Endodermal cell (in vitro differentiated cells): ENCODE measurements around the gene CACNG6. TPM values are rescaled to one million over a fixed set of nuclear protein-coding genes. Genes with fewer than 3 reads are reported as not detected.

Source experiments
- DNase-seq: peaks from one replicate; pipeline ENCODE4 v3.0.0-alpha.2; 2017
- H3K27ac ChIP-seq: 2 replicates; pipeline ENCODE4 v1.5.1; 2013; ENCODE audit warnings: mild to moderate bottlenecking, low read depth, low read length, moderate library complexity
- H3K27me3 ChIP-seq: 2 replicates; pipeline ENCODE4 v1.6.1; 2013; ENCODE audit warnings: mild to moderate bottlenecking, low read length, moderate library complexity; ENCODE audit not compliant: insufficient read depth, control insufficient read depth, poor library complexity, severe bottlenecking
- H3K36me3 ChIP-seq: 2 replicates; pipeline ENCODE4 v1.7.0; 2013; ENCODE audit warnings: mild to moderate bottlenecking, low read length, moderate library complexity; ENCODE audit not compliant: control insufficient read depth, insufficient read depth
- H3K4me1 ChIP-seq: one replicate; pipeline ENCODE4 v1.7.0; 2013; ENCODE audit warnings: low read length; ENCODE audit not compliant: control insufficient read depth, insufficient read depth
- H3K4me3 ChIP-seq: 2 replicates; pipeline ENCODE4 v1.5.1; 2013; ENCODE audit warnings: mild to moderate bottlenecking, low read length, moderate library complexity
- H3K9ac ChIP-seq: 2 replicates; pipeline ENCODE4 v1.6.1; 2013; ENCODE audit warnings: mild to moderate bottlenecking, low read length, moderate library complexity; ENCODE audit not compliant: poor library complexity, severe bottlenecking; ENCODE audit errors: extremely low read depth
- H3K9me3 ChIP-seq: 2 replicates; pipeline ENCODE4 v1.6.1; 2013; ENCODE audit warnings: mild to moderate bottlenecking, low read length, moderate library complexity; ENCODE audit not compliant: control insufficient read depth
- H3K27ac Mint-ChIP-seq: 2 replicates; pipeline ENCODE4 v1.8.0; 2020; ENCODE audit warnings: mixed read lengths
- H3K27me3 Mint-ChIP-seq: 2 replicates; pipeline ENCODE4 v1.8.0; 2021; ENCODE audit warnings: mild to moderate bottlenecking, mixed read lengths; ENCODE audit not compliant: insufficient read depth
- H3K36me3 Mint-ChIP-seq: 2 replicates; pipeline ENCODE4 v1.8.0; 2020; ENCODE audit warnings: low read depth, mixed read lengths
- H3K4me1 Mint-ChIP-seq: 2 replicates; pipeline ENCODE4 v1.8.0; 2020; ENCODE audit warnings: mixed read lengths
- H3K4me3 Mint-ChIP-seq: 2 replicates; pipeline ENCODE4 v1.8.0; 2020; ENCODE audit warnings: mild to moderate bottlenecking, moderate library complexity, mixed read lengths
- H3K9me3 Mint-ChIP-seq: 2 replicates; pipeline ENCODE4 v1.8.0; 2020; ENCODE audit warnings: mild to moderate bottlenecking, mixed read lengths
- CTCF ChIP-seq: fragments of 200-600 bp; sonication (generic); conservative IDR thresholded peaks from 2 replicates; pipeline ENCODE4 v1.5.0; 2021; ENCODE audit warnings: antibody characterized with exemption, mild to moderate bottlenecking
- WGBS, 2 experiments: methylation state at CpG; one replicate each; pipeline versions ENCODE4 v1.1.5 to v1.1.7; 2013; ENCODE audit warnings: missing lambda C conversion rate in 2 of 2, mixed read lengths in 1 of 2; ENCODE audit not compliant: insufficient coverage in 1 of 2, insufficient read length in 1 of 2; 5-methylcytosine and 5-hydroxymethylcytosine counted together
- total RNA-seq, 2 donors: library from RNA; stranded (reverse); fragmentation: NEBNext Ultra II Directional in 1 of 2; extraction: Animal tissue kit (Norgen Biotek cat#: 25700) in 1 of 2; gene quantifications; 2 replicates in 1 of 2; 3 replicates in 1 of 2; pipeline ENCODE4 v1.2.1, GENCODE V29; 2021

Gene CACNG6
- total RNA-seq, 2 donors from 2014 or later, result 0.92 to 1.8 TPM

DNA sequence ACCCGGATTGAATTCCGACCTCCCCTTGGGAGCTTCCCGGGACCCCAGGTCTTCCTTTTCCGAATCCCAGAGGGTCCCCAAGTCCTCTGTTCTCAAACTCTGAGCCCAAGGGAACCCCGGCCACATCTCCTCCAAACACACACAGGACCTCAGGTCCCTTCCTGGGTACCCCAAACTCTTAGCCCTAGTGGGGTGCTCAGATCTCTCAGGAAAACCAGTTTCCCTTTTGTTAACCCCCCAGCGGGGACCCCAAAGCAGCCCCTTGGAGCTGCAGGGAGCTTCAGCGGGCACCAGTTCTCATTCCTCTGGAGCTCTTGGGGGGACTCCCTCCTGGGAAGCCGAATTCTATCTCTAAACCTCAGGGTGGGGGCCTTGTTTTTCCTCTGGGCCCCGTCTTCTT is 774 bp downstream of the CACNG6 start:
- TF ChIP-seq CTCF, result no peak
- Histone ChIP-seq H3K27ac (no peak overlapping the region), H3K9me3 (no peaks in the 10 kb centered on the region), H3K4me3 (no peak overlapping the region), H3K27me3 (peaks cover 53% of the 10 kb centered on the region), H3K4me1 (no peaks in the 10 kb centered on the region), H3K9ac (no peak overlapping the region), H3K36me3 (no peaks in the 10 kb centered on the region)
- Mint-ChIP-seq H3K4me1 (peaks cover under 1% of the 10 kb centered on the region), H3K27me3 (peaks cover 69% of the 10 kb centered on the region), H3K36me3 (no peaks in the 10 kb centered on the region), H3K9me3 (no peaks in the 10 kb centered on the region), H3K27ac (no peak overlapping the region), H3K4me3 (peak overlapping the region; percentile 48)
- WGBS, 2 experiments, result 92 to 96% methylated on average over 8 to 9 of the region's 9 CpGs
- no peak for DNase-seq

- WGBS, 2 experiments, result 94 to 95% methylated on average over 15 to 43 of the region's 43 CpGs
- Mint-ChIP-seq H3K27ac (no peak overlapping the region), H3K4me3 (no peak overlapping the region), H3K9me3 (no peaks in the 10 kb centered on the region), H3K27me3 (peaks cover 71% of the 10 kb centered on the region), H3K36me3 (no peaks in the 10 kb centered on the region), H3K4me1 (peaks cover 6% of the 10 kb centered on the region)
- Histone ChIP-seq H3K4me3 (no peak overlapping the region), H3K27ac (no peak overlapping the region), H3K9ac (no peak overlapping the region), H3K4me1 (no peaks in the 10 kb centered on the region), H3K27me3 (peaks cover 53% of the 10 kb centered on the region), H3K9me3 (no peaks in the 10 kb centered on the region), H3K36me3 (no peaks in the 10 kb centered on the region)
- TF ChIP-seq CTCF, result no peak
- no peak for DNase-seq
Observed at GRCh38 chr19:53992815-53993214, 1.4 kb downstream of the CACNG6 start.

DNA sequence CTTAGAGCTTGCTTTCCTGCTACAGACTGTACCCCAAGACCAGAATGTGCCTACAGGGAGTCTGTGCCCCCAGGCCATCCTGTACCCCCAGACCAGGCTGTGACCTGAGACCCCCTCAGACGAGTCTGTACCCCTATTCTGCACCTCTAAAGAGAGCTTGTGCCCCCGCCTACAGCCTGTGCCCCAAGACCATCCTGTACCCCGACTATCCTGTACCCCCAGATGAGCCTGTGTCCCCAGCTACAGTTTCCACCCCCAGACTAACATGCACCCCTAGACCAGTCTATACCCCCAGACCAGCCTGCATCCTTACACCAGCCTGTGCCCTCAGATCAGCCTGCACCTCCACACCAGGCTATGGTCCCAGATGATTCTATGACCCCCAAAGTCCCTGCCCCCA is 2.0 kb downstream of the CACNG6 start:
- Histone ChIP-seq H3K9ac (no peak overlapping the region), H3K4me3 (no peak overlapping the region), H3K27me3 (peaks cover 56% of the 10 kb centered on the region), H3K4me1 (no peaks in the 10 kb centered on the region), H3K36me3 (no peaks in the 10 kb centered on the region), H3K27ac (no peak overlapping the region), H3K9me3 (no peaks in the 10 kb centered on the region)
- H3K9me3 Mint-ChIP-seq, result no peaks in the 10 kb centered on the region
- no peaks in the 10 kb centered on the region for H3K36me3 Mint-ChIP-seq
- no peak overlapping the region for H3K27ac Mint-ChIP-seq
- no peak for DNase-seq
- TF ChIP-seq CTCF, result no peak
- H3K27me3 Mint-ChIP-seq, result peaks cover 74% of the 10 kb centered on the region
- no peak overlapping the region for H3K4me3 Mint-ChIP-seq
- H3K4me1 Mint-ChIP-seq, result peaks cover 9% of the 10 kb centered on the region
- WGBS, 2 experiments, result 74% methylated on average over 3 of the region's 3 CpGs; no CpG with 5 or more reads in 1 of the 2 experiments
